ENCODE data around the gene BHLHE41. TPM values are rescaled to one million over a fixed set of nuclear protein-coding genes. Genes with fewer than 3 reads are reported as not detected.
A peak's percentile ranks its signal among the peaks of the same experiment; 100 is the strongest.

Gene BHLHE41
- total and polyA plus RNA-seq, 9 of the 15 experiments (the other 6 are each of a cell fraction or from before 2014, with no cell fraction given): not detected

- Histone ChIP-seq H3K79me2 (ENCODE audit: control insufficient read depth, insufficient read depth, low read length) (no peaks in the 10 kb centered on the region), H3K4me3 (no peak overlapping the region), H3K4me1 (replicated peaks in 1 of 2; ENCODE audit: control insufficient read depth in 2 of 2, insufficient read depth in 2 of 2, low read length in 2 of 2) (no peaks in the 10 kb centered on the region), H3K9me1 (ENCODE audit: control insufficient read depth, insufficient read depth, low read length) (no peaks in the 10 kb centered on the region), H3K27ac (ENCODE audit: extremely low read depth, low read depth, low read length) (no peak overlapping the region), H4K20me1 (replicated peaks; ENCODE audit: control insufficient read depth, insufficient read depth, low read length) (no peaks in the 10 kb centered on the region), H3K9ac (ENCODE audit: insufficient read depth in 1 of 2, low read depth in 2 of 2, low read length in 2 of 2) (no peak overlapping the region), H2AFZ (ENCODE audit: low read depth, low read length) (no peak overlapping the region), H3K36me3 (ENCODE audit: control insufficient read depth, insufficient read depth, low read length) (no peaks in the 10 kb centered on the region), H3K4me2 (ENCODE audit: insufficient read depth, low read length) (no peak overlapping the region), H3K9me3 (replicated peaks; ENCODE audit: control insufficient read depth, insufficient read depth, low read depth, low read length) (no peaks in the 10 kb centered on the region), H3K27me3 (ENCODE audit: control insufficient read depth in 2 of 2, insufficient read depth in 2 of 2, low read length in 2 of 2) (peaks cover 0 to 4% of the 10 kb centered on the region in 2 experiments; a peak in 1 of 5 replicates)
- intact Hi-C loops (cut with micrococcal nuclease) (loop anchor here (2.0 to 10.0 kb wide), 4 partner anchors 428 to 608 kb away; no protein-coding TSS in a partner anchor), in situ Hi-C loops (cut with MboI) (no loop called here)
- WGBS (ENCODE audit: insufficient coverage, low coverage, missing lambda C conversion rate): 6% methylated on average over 6 of the region's 6 CpGs
- ATAC-seq (peak; percentile 93), DNase-seq (ENCODE audit: extremely low read depth in 1 of 4, low spot score in 3 of 4) (peak; percentile 69 to 78 (median 74)), FAIRE-seq (peak; percentile 80)
- ChIA-PET CTCF (ENCODE audit: low intra/inter-chr PET ratio) (interaction anchor here (0.8 to 2.5 kb wide), 5 partner anchors 369 to 604 kb away, joined by 3 to 10 read pairs (median 8); no protein-coding TSS in a partner anchor), POLR2A (interaction anchor here (1.1 to 1.2 kb wide), 2 partner anchors 26 to 336 kb away, joined by 3 read pairs; no protein-coding TSS in a partner anchor)
- no TSS peak for BruUV-seq (replicated peaks)
- TF ChIP-seq RAD21 (CRISPR knock-in tag; conservative IDR thresholded peaks at IDR 0.05 in 1 of 2, IDR thresholded peaks at IDR 0.05 in 1 of 2) (peak; percentile 86 to 91), ZNF316 (IDR thresholded peaks at IDR 0.05) (peak; percentile 89), HNRNPK (IDR thresholded peaks at IDR 0.05; ENCODE audit: low read depth, low read length, poor library complexity, severe bottlenecking) (no peak), PYGO2 (tag; IDR thresholded peaks at IDR 0.05) (no peak), MEF2A (IDR thresholded peaks at IDR 0.05; ENCODE audit: control insufficient read depth, low read depth, low read length) (no peak), DEAF1 (CRISPR knock-in tag; IDR thresholded peaks at IDR 0.05) (peak; percentile 81), PBX2 (CRISPR knock-in tag; IDR thresholded peaks at IDR 0.05; ENCODE audit: low read depth) (no peak), PBX2 (tag; conservative IDR thresholded peaks at IDR 0.05; ENCODE audit: low read depth) (no peak), SAP30 (IDR thresholded peaks at IDR 0.05; ENCODE audit: borderline replicate concordance, insufficient read depth, low read depth, low read length, poor library complexity, severe bottlenecking) (no peak), SMC3 (conservative IDR thresholded peaks at IDR 0.05; ENCODE audit: insufficient read depth, low read depth, low read length) (peak; percentile 70), ZNF561 (CRISPR knock-in tag; conservative IDR thresholded peaks at IDR 0.05) (no peak), HLTF (IDR thresholded peaks at IDR 0.05) (no peak), SLC30A9 (CRISPR knock-in tag; IDR thresholded peaks at IDR 0.05) (no peak), C11orf30 (IDR thresholded peaks at IDR 0.05; ENCODE audit: low read depth) (peak; percentile 80), CTBP1 (IDR thresholded peaks at IDR 0.05; ENCODE audit: borderline replicate concordance) (no peak), MAFK (IDR thresholded peaks at IDR 0.05; ENCODE audit: low read length) (peak; percentile 66; the same call in 1 of the 2 replicates), GATAD2B (IDR thresholded peaks at IDR 0.05; ENCODE audit: borderline replicate concordance) (no peak), ZNF140 (CRISPR knock-in tag; IDR thresholded peaks at IDR 0.05) (no peak)
Measured at GRCh38 chr12:26097046-26097878, 27.6 kb downstream of the BHLHE41 start.

All from K562 (cell line).